DOHH2 (cell line): ENCODE data around the gene HSBP1L1.

Source experiments
- CTCF ChIP-seq: fragments of 200-600 bp; sonication (generic); IDR thresholded peaks from one replicate; pipeline ENCODE4 v1.5.1; 2014; ENCODE audit warnings: antibody characterized with exemption, mild to moderate bottlenecking, low read depth, low read length; ENCODE audit not compliant: poor library complexity, severe bottlenecking
- EZH2phosphoT487 ChIP-seq: fragments of 200-600 bp; sonication (generic); IDR thresholded peaks from 2 replicates; pipeline ENCODE4 v1.6.1; 2017; ENCODE audit warnings: borderline replicate concordance, mild to moderate bottlenecking, antibody characterized with exemption, low read length, moderate library complexity, mixed read lengths

- TF ChIP-seq CTCF = no peak
- no peak for TF ChIP-seq EZH2phosphoT487
Measured at GRCh38 chr18:80000877-80001276, 36.4 kb downstream of the HSBP1L1 start.
